ENCODE results near the gene KRT15.

Gene KRT15

DNA sequence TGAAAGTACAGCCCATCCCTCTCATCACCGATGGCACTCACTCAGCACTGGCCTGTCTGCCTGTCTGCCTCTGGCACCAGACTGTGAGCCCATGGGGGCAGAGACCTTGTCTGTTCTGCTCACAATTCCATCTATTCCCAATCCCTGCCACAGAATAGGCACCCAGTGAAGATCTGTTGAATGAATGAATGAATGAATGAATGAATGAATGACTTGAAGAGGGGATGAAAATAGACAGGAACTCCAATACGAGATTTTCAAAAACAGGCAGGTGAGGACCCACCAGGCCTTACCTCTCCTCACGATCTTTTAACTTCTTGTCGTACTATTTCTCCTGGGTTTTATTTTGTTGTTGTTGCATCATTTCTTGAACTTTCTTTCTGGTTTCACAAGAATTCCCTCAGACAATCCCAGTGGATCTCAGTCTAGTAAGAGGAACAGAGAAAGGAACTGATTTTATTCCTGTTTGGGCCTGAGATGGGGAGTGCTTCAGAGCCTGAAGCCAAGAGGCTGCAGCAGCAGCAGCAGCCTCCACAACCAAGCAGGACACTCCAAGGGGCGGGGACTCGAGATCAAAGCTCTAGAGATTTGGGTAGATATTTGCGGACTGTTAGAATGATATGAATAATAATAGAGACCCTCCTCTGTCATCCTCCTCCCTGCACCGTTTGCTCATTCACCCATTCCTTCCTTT lies 35.4 kb upstream of the KRT15 start:
- no peak overlapping the region for H3K9ac ChIP-seq (ENCODE audit: low read length)
- no peaks in the 10 kb centered on the region for H3K79me2 ChIP-seq (ENCODE audit: insufficient read depth, low read length)
- no peaks in the 10 kb centered on the region for H3K27me3 ChIP-seq (ENCODE audit: insufficient read depth, low read length)
- no peak overlapping the region for H3K27ac ChIP-seq (ENCODE audit: low read depth, low read length, poor library complexity, severe bottlenecking)
- no peaks in the 10 kb centered on the region for H4K20me1 ChIP-seq (ENCODE audit: insufficient read depth, low read length)
- no peaks in the 10 kb centered on the region for H3K9me3 ChIP-seq (ENCODE audit: low read length)
- H3K9me2 ChIP-seq (ENCODE audit: low read depth, low read length), result no peaks in the 10 kb centered on the region
- no peaks in the 10 kb centered on the region for H3K36me3 ChIP-seq (ENCODE audit: insufficient read depth, low read length)
- no peak overlapping the region for H2AFZ ChIP-seq (ENCODE audit: low read length)
- H3K4me3 ChIP-seq (ENCODE audit: low read depth, low read length, poor library complexity, severe bottlenecking), result no peak overlapping the region
- H3F3A ChIP-seq (ENCODE audit: insufficient read depth, low read length), result no peaks in the 10 kb centered on the region
- no peak overlapping the region for H3K4me2 ChIP-seq (ENCODE audit: low read length)
- no peaks in the 10 kb centered on the region for H3K4me1 ChIP-seq (ENCODE audit: insufficient read depth, low read length, severe bottlenecking)
- TF ChIP-seq, protein P1, sequence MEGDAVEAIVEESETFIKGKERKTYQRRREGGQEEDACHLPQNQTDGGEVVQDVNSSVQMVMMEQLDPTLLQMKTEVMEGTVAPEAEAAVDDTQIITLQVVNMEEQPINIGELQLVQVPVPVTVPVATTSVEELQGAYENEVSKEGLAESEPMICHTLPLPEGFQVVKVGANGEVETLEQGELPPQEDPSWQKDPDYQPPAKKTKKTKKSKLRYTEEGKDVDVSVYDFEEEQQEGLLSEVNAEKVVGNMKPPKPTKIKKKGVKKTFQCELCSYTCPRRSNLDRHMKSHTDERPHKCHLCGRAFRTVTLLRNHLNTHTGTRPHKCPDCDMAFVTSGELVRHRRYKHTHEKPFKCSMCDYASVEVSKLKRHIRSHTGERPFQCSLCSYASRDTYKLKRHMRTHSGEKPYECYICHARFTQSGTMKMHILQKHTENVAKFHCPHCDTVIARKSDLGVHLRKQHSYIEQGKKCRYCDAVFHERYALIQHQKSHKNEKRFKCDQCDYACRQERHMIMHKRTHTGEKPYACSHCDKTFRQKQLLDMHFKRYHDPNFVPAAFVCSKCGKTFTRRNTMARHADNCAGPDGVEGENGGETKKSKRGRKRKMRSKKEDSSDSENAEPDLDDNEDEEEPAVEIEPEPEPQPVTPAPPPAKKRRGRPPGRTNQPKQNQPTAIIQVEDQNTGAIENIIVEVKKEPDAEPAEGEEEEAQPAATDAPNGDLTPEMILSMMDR (IDR thresholded peaks at IDR 0.05; ENCODE audit: low read length), result no peak
- no peak for TF ChIP-seq EZH2 (IDR thresholded peaks at IDR 0.05; ENCODE audit: borderline replicate concordance, low read length)

GRCh38 chr17:41553176-41553575 lies 34.5 kb upstream of the KRT15 start:
- Histone ChIP-seq H3K9me2 (ENCODE audit: low read depth, low read length) (no peaks in the 10 kb centered on the region), H3K27me3 (ENCODE audit: insufficient read depth, low read length) (0 out of 2 replicates have a peak, but pooled peaks cover 4% of the 10 kb centered on the region), H3K9ac (ENCODE audit: low read length) (no peak overlapping the region), H3K4me3 (ENCODE audit: low read depth, low read length, poor library complexity, severe bottlenecking) (no peak overlapping the region), H3F3A (ENCODE audit: insufficient read depth, low read length) (no peaks in the 10 kb centered on the region), H4K20me1 (ENCODE audit: insufficient read depth, low read length) (no peaks in the 10 kb centered on the region), H2AFZ (ENCODE audit: low read length) (no peak overlapping the region), H3K4me1 (ENCODE audit: insufficient read depth, low read length, severe bottlenecking) (no peaks in the 10 kb centered on the region), H3K9me3 (ENCODE audit: low read length) (no peaks in the 10 kb centered on the region), H3K27ac (ENCODE audit: low read depth, low read length, poor library complexity, severe bottlenecking) (no peak overlapping the region), H3K79me2 (ENCODE audit: insufficient read depth, low read length) (no peaks in the 10 kb centered on the region), H3K36me3 (ENCODE audit: insufficient read depth, low read length) (no peaks in the 10 kb centered on the region), H3K4me2 (ENCODE audit: low read length) (no peak overlapping the region)
- TF ChIP-seq EZH2 (IDR thresholded peaks at IDR 0.05; ENCODE audit: borderline replicate concordance, low read length), result no peak
- TF ChIP-seq, protein P1 (IDR thresholded peaks at IDR 0.05; ENCODE audit: low read length), result no peak

- H3K27ac ChIP-seq (ENCODE audit: low read depth, low read length, poor library complexity, severe bottlenecking), result no peak overlapping the region
- H3K36me3 ChIP-seq (ENCODE audit: insufficient read depth, low read length), result no peaks in the 10 kb centered on the region
- H3K9me2 ChIP-seq (ENCODE audit: low read depth, low read length), result no peaks in the 10 kb centered on the region
- 0 out of 2 replicates have a peak, but pooled peaks cover 6% of the 10 kb centered on the region for H3K27me3 ChIP-seq (ENCODE audit: insufficient read depth, low read length)
- no peaks in the 10 kb centered on the region for H3F3A ChIP-seq (ENCODE audit: insufficient read depth, low read length)
- H3K79me2 ChIP-seq (ENCODE audit: insufficient read depth, low read length), result no peaks in the 10 kb centered on the region
- no peak overlapping the region for H2AFZ ChIP-seq (ENCODE audit: low read length)
- H3K9ac ChIP-seq (ENCODE audit: low read length), result no peak overlapping the region
- H3K4me1 ChIP-seq (ENCODE audit: insufficient read depth, low read length, severe bottlenecking), result no peaks in the 10 kb centered on the region
- H4K20me1 ChIP-seq (ENCODE audit: insufficient read depth, low read length), result no peaks in the 10 kb centered on the region
- no peak overlapping the region for H3K4me3 ChIP-seq (ENCODE audit: low read depth, low read length, poor library complexity, severe bottlenecking)
- no peak overlapping the region for H3K4me2 ChIP-seq (ENCODE audit: low read length)
- TF ChIP-seq, protein P1 (IDR thresholded peaks at IDR 0.05; ENCODE audit: low read length), result no peak
- TF ChIP-seq EZH2 (IDR thresholded peaks at IDR 0.05; ENCODE audit: borderline replicate concordance, low read length), result no peak
- no peaks in the 10 kb centered on the region for H3K9me3 ChIP-seq (ENCODE audit: low read length)
Observed at GRCh38 chr17:41552455-41552854, 33.8 kb upstream of the KRT15 start.

Data from OCI-LY1 (cell line).